GM12872 (cell line): Measurements from ENCODE around the gene KCNK6.

ENCODE experiments used
- CTCF ChIP-seq: IDR thresholded peaks from 3 replicates; pipeline ENCODE4 v1.5.1; 2011; ENCODE audit warnings: low read depth, mild to moderate bottlenecking, low read length, moderate library complexity; ENCODE audit not compliant: insufficient read depth

Gene KCNK6

GRCh38 chr19:38319421-38320258 lies at the start of gene KCNK6:
Gene KCNK6 (plus strand): TSS chr19:38319845. CDS start chr19:38319951, 106 bp downstream.
- no peak for TF ChIP-seq CTCF

- no peak for TF ChIP-seq CTCF
Measured at GRCh38 chr19:38270587-38271167, 49.0 kb upstream of the KCNK6 start.

- no peak for TF ChIP-seq CTCF
Measured at GRCh38 chr19:38273499-38273898, 46.1 kb upstream of the KCNK6 start.

- TF ChIP-seq CTCF, result no peak
Measured at GRCh38 chr19:38274739-38275138, 44.9 kb upstream of the KCNK6 start.

- no peak for TF ChIP-seq CTCF
Measured at GRCh38 chr19:38276942-38277517, 42.6 kb upstream of the KCNK6 start.

- TF ChIP-seq CTCF, result no peak
Measured at GRCh38 chr19:38277549-38277948, 42.1 kb upstream of the KCNK6 start.

GRCh38 chr19:38277969-38278680 lies 41.5 kb upstream of the KCNK6 start:
- TF ChIP-seq CTCF, result no peak
